Liver (tissue), 3 donors: ENCODE data around the gene C2CD2.

Experiments used
- FOXA1 ChIP-seq: IDR thresholded peaks from 2 replicates; pipeline ENCODE4 v1.6.1; 2016; ENCODE audit warnings: antibody characterized with exemption
- GABPA ChIP-seq, 2 donors: IDR thresholded peaks in 1 of 2; conservative IDR thresholded peaks in 1 of 2; 2 replicates each; pipeline ENCODE4 v1.6.1; 2016; ENCODE audit warnings: antibody characterized with exemption in 2 of 2, mild to moderate bottlenecking in 1 of 2, moderate library complexity in 1 of 2
- JUND ChIP-seq, 2 donors: IDR thresholded peaks; 2 replicates each; pipeline ENCODE4 v1.6.1; 2016; ENCODE audit warnings: antibody characterized with exemption in 2 of 2
- MAX ChIP-seq: IDR thresholded peaks from 2 replicates; pipeline ENCODE4 v1.6.1; 2016; ENCODE audit warnings: antibody characterized with exemption
- RAD21 ChIP-seq, 2 donors: IDR thresholded peaks; 2 replicates each; pipeline ENCODE4 v1.6.1; 2016; ENCODE audit warnings: antibody characterized with exemption in 2 of 2, mild to moderate bottlenecking in 2 of 2
- SP1 ChIP-seq: IDR thresholded peaks from 2 replicates; pipeline ENCODE4 v1.6.1; 2018; ENCODE audit warnings: antibody characterized with exemption, mild to moderate bottlenecking
- YY1 ChIP-seq: IDR thresholded peaks from 2 replicates; pipeline ENCODE4 v1.6.1; 2016; ENCODE audit warnings: antibody characterized with exemption, mild to moderate bottlenecking
- ZBTB33 ChIP-seq: IDR thresholded peaks from 2 replicates; pipeline ENCODE4 v1.6.1; 2016; ENCODE audit warnings: antibody characterized with exemption
- TF ChIP-seq, protein P1 (sequence below): fragments of 150-350 bp; IDR thresholded peaks from 2 replicates; pipeline ENCODE4 v1.5.1; 2017; ENCODE audit warnings: improper control_type of control experiment, low read depth, low read length; ENCODE audit not compliant: missing input control
- donor health status: healthy.
- donor health status: healthy.

DNA sequence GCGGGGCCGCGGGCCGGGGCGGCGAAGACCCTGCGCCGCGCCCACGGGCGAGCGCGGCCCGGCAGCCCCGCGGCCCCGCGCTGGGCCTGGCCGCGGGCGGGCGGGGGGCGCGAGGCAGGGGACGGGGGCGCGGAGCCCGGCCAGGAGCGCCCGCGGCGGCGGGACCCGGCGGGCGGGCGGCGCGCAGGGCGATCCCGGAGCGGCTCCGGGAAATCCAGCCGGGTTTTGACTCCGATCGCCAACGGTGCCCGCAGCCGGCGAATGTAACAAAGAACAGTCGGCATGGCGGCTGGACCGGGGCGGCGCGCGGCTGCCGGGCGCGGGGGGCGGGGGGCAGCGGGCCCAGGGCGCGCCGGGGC, 75.0 kb downstream of the C2CD2 start:
- TF ChIP-seq, protein P1, sequence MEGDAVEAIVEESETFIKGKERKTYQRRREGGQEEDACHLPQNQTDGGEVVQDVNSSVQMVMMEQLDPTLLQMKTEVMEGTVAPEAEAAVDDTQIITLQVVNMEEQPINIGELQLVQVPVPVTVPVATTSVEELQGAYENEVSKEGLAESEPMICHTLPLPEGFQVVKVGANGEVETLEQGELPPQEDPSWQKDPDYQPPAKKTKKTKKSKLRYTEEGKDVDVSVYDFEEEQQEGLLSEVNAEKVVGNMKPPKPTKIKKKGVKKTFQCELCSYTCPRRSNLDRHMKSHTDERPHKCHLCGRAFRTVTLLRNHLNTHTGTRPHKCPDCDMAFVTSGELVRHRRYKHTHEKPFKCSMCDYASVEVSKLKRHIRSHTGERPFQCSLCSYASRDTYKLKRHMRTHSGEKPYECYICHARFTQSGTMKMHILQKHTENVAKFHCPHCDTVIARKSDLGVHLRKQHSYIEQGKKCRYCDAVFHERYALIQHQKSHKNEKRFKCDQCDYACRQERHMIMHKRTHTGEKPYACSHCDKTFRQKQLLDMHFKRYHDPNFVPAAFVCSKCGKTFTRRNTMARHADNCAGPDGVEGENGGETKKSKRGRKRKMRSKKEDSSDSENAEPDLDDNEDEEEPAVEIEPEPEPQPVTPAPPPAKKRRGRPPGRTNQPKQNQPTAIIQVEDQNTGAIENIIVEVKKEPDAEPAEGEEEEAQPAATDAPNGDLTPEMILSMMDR: no peak
- TF ChIP-seq YY1 (no peak), ZBTB33 (no peak), SP1 (no peak), RAD21 (IDR thresholded peaks at IDR 0.05) (no peak), JUND (IDR thresholded peaks at IDR 0.05) (no peak), MAX (no peak), GABPA (IDR thresholded peaks at IDR 0.05 in 1 of 2, conservative IDR thresholded peaks at IDR 0.05 in 1 of 2) (no peak), FOXA1 (no peak)
